GM12874 (cell line): ENCODE measurements around the gene NUP93.

Source experiments
- TF ChIP-seq, protein P1 (sequence below): IDR thresholded peaks from 2 replicates; pipeline ENCODE4 v1.5.1; 2011; ENCODE audit warnings: low read depth, mild to moderate bottlenecking, control low read depth, low read length, moderate library complexity; ENCODE audit not compliant: insufficient read depth

Gene NUP93

DNA sequence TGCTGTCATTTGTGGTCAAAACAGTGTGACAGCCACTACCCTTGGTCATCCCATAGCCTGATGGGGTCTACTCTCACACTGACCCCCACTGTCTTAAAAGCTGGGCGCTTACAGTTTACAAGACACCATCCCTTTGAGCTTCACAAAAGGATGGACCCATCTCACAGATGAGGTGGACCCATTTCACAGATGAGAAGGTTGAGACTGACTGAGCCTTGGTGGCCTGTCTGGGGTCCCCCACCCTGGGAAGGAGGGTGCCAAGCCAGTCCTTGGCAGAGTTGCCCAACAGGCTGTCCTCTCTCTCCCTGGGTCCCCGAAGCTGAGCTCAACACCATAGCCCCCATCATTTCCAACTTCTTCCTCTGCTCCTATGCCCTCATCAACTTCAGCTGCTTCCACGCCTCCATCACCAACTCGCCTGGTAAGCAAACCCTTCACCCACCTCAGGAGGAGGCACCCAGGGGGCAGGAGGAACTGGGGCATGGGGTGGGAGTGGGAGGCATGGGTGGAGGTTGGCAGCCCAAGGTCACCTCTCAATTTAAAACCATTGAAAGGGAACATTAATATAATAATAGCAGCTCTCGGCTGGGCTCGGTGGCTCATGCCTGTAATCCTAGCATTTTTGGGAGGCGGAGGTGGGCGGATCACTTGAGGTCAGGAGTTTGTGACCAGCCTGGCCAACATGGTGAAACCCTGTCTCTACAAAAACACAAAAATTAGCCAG lies 152.3 kb downstream of the NUP93 start:
- TF ChIP-seq, protein P1, sequence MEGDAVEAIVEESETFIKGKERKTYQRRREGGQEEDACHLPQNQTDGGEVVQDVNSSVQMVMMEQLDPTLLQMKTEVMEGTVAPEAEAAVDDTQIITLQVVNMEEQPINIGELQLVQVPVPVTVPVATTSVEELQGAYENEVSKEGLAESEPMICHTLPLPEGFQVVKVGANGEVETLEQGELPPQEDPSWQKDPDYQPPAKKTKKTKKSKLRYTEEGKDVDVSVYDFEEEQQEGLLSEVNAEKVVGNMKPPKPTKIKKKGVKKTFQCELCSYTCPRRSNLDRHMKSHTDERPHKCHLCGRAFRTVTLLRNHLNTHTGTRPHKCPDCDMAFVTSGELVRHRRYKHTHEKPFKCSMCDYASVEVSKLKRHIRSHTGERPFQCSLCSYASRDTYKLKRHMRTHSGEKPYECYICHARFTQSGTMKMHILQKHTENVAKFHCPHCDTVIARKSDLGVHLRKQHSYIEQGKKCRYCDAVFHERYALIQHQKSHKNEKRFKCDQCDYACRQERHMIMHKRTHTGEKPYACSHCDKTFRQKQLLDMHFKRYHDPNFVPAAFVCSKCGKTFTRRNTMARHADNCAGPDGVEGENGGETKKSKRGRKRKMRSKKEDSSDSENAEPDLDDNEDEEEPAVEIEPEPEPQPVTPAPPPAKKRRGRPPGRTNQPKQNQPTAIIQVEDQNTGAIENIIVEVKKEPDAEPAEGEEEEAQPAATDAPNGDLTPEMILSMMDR = no peak

DNA sequence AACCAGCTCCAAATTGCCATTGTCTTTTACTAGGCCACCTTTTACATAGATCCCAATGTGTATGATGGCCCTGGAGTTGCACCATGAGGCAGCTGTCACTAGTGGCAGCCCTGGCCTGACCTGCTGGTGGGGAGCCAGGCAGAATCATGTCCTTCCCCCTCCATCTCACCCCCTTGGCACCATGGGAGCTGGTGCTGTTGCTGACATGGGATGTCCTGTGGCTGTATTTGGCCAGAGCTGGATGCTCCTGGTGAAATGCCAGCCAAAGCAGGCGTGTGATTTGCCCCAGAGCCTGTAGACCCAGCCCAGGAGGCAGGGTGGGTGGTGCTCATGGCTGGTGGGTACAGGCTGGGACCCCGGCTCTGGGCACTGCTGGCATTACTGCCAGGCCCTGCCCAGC lies 153.7 kb downstream of the NUP93 start:
- TF ChIP-seq, protein P1 = no peak

DNA sequence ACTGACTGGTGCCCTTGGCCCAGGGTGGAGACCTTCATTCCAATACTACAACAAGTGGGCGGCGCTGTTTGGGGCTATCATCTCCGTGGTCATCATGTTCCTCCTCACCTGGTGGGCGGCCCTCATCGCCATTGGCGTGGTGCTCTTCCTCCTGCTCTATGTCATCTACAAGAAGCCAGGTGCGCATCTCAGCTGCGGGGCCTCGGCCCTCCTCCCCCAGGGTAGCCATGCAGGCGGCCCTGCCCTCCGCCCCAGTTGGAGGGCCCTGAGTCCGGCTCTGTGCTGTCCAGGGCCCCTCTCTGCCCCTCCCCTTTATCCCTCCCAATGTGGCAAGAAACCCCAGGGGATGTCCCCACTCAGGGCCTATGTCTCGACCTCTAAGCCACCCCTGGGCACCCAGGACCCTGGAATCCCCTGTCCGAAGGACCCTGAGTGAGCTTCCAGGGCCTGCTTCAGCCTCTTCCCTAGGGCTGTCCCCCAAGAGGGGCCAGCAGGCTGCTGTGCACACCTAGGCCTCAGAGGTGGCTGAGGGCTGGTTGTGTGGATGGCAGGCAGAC lies 154.2 kb downstream of the NUP93 start:
- TF ChIP-seq, protein P1 = no peak

DNA sequence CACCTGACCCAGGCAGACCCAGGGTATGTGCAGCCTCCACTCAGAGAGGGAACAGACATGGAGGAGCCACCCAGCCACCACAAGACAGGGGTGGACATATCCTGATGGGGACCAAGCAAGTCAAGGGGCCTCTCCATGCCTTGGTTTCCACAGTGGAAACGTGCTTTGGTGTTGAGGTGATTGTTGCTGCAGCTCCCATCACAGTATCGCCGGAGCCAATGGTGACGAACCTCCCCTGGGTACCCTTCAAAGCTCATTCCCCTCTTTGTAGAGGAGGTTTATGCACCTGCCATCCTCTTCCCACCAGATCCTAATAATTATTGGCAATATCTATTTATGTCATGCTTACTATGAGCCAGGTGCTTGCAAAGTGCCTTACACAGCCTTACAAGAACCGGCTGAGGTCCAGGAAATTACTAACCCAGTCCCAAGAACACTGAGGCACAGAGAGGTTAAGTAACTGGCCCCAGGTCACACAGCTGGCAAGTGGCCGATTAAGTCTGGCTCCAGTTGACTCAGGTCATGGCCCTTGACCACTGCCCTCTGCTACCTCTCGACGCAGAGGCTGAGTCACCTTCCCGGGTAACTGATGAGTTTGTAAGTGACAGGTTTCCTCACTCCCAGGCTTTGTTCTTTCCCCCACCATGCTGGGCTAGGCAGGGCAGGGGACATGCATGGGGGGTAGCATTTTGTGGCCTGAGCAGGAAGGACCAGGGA lies 155.7 kb downstream of the NUP93 start:
- TF ChIP-seq, protein P1 = no peak

DNA sequence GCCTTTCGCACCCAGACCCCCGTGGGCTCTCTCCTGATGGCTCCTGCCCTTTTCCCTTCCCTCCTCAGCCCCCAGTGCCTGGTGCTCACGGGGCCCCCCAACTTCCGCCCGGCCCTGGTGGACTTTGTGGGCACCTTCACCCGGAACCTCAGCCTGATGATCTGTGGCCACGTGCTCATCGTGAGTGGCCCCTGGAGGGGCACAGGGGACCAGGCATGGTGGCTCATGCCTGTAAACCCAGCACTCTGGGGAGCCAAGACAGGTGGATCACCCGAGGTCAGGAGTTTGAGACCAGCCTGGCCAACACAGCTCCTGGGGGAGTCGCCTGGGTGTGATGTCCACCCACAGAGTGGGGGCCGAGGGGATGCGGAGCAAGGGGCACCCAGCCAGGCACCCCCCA lies 156.4 kb downstream of the NUP93 start:
- TF ChIP-seq, protein P1 = no peak

DNA sequence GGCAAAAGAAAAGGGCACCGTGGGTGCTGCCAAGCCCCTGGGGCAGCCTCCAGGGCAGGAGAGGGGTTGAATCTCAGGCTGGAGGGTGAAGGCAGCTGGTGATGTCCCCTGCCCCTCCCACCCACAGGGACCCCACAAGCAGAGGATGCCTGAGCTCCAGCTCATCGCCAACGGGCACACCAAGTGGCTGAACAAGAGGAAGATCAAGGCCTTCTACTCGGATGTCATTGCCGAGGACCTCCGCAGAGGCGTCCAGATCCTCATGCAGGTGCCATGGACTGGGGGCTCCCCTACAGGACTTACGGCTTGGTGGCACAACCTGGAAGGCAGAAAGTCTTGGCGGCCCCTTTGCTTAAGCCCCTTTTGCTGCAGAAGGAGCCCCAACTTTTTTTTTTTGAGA lies 156.9 kb downstream of the NUP93 start:
- TF ChIP-seq, protein P1 = no peak

DNA sequence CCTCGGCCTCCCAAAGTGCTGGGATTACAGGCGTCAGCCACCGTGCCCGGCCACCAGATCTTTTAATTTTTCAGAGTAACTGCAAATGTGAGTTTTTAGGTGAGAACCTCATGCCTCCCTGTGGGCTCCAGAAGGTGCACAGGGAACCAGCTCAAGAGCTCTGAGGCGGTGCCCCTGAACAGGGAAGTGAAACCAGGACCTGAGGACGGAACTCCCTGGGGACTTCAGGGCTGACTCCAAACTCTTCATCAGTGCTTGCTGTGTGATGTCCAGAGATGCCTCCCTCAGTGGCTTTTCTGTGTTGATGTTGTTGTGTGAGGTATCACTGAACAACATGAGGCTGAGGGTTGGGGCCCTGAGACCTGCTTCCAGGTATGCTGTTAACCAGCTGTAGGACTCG lies 158.9 kb downstream of the NUP93 start:
- TF ChIP-seq, protein P1 = no peak
